H1 (cell line): ENCODE data around the gene POLR2L. TPM values are rescaled to one million over a fixed set of nuclear protein-coding genes. Genes with fewer than 3 reads are reported as not detected.

Source experiments
- CTCF ChIA-PET: fragments of 300-600 bp; sonication (Branson Sonifier 250); formaldehyde crosslinking; loops from one replicate; lab custom pipeline; 2021; ENCODE audit not compliant: partially characterized antibody; lab: Charles Lee
- POLR2A ChIA-PET: fragments of 300-600 bp; sonication (Branson Sonifier 250); formaldehyde crosslinking; loops from one replicate; lab custom pipeline; 2021; ENCODE audit warnings: inconsistent platforms; ENCODE audit not compliant: partially characterized antibody; lab: Charles Lee
- DNase-seq, 2 experiments: peaks; one replicate each; pipeline versions ENCODE4 v3.0.0 to v3.0.0-alpha.2; 2010 to 2022; ENCODE audit warnings: low spot score in 2 of 2, low read depth in 1 of 2, mixed read lengths in 1 of 2
- FAIRE-seq: peaks from 2 replicates; lab custom pipeline; 2011; peaks lifted over from hg19 to GRCh38; lab: Jason Lieb, UNC
- H2AFZ ChIP-seq: 2 replicates; pipeline ENCODE4 v1.8.1; 2012; ENCODE audit warnings: low read length, inconsistent platforms
- H2AK5ac ChIP-seq: 2 replicates; pipeline ENCODE4 v1.6.1; 2013; ENCODE audit warnings: low read depth, low read length
- H2BK120ac ChIP-seq: replicated peaks from 2 replicates; pipeline ENCODE3; 2013; ENCODE audit warnings: low read depth, low read length, inconsistent platforms
- H2BK12ac ChIP-seq: 2 replicates; pipeline ENCODE4 v1.6.1; 2013; ENCODE audit warnings: low read depth, low read length
- H2BK15ac ChIP-seq: 2 replicates; pipeline ENCODE4 v1.6.1; 2013; ENCODE audit warnings: low read length
- H2BK20ac ChIP-seq: 2 replicates; pipeline ENCODE4 v1.6.1; 2013; ENCODE audit warnings: low read length
- H2BK5ac ChIP-seq: 2 replicates; pipeline ENCODE4 v1.6.1; 2013; ENCODE audit warnings: low read depth, low read length
- H3K14ac ChIP-seq: 2 replicates; pipeline ENCODE4 v1.6.1; 2013; ENCODE audit warnings: inconsistent platforms; ENCODE audit not compliant: insufficient read length
- H3K18ac ChIP-seq: 2 replicates; pipeline ENCODE4 v1.6.1; 2013; ENCODE audit warnings: low read length; ENCODE audit errors: extremely low read depth
- H3K23ac ChIP-seq: 2 replicates; pipeline ENCODE4 v1.6.1; 2013; ENCODE audit warnings: inconsistent platforms; ENCODE audit not compliant: insufficient read length
- H3K23me2 ChIP-seq: 2 replicates; pipeline ENCODE4 v1.6.1; 2013; ENCODE audit warnings: low read depth, low read length
- H3K27ac ChIP-seq: 2 replicates; pipeline ENCODE4 v1.6.1; 2011; ENCODE audit warnings: low read depth, low read length, inconsistent platforms
- H3K27me3 ChIP-seq, 4 experiments: replicated peaks in 1 of 4; 1 replicate in 1 of 4; 2 replicates in 3 of 4; pipeline versions ENCODE4 v1.6.1 to v1.8.1; 2011 to 2013; ENCODE audit warnings: low read length in 3 of 4, mild to moderate bottlenecking in 3 of 4, inconsistent platforms in 2 of 4, mixed read lengths in 2 of 4, moderate library complexity in 1 of 4; ENCODE audit not compliant: control insufficient read depth in 3 of 4, insufficient read depth in 3 of 4; ENCODE audit errors: extremely low read depth in 1 of 4
- H3K36me3 ChIP-seq, 4 experiments: 2 replicates each; pipeline versions ENCODE4 v1.6.1 to v1.8.1; 2011 to 2013; ENCODE audit warnings: mild to moderate bottlenecking in 4 of 4, low read length in 3 of 4, moderate library complexity in 2 of 4, control low read depth in 1 of 4, inconsistent platforms in 1 of 4; ENCODE audit not compliant: insufficient read depth in 4 of 4, control insufficient read depth in 2 of 4
- H3K4ac ChIP-seq: replicated peaks from 2 replicates; pipeline ENCODE3; 2013; ENCODE audit warnings: low read length, low read depth, mixed read lengths, inconsistent platforms; ENCODE audit not compliant: insufficient read length
- H3K4me1 ChIP-seq, 4 experiments: replicated peaks in 1 of 4; 1 replicate in 1 of 4; 2 replicates in 3 of 4; pipeline versions ENCODE4 v1.6.1 to v1.8.1; 2011 to 2013; ENCODE audit warnings: low read length in 3 of 4, inconsistent platforms in 2 of 4, mixed read lengths in 1 of 4; ENCODE audit not compliant: insufficient read depth in 4 of 4, control insufficient read depth in 3 of 4
- H3K4me2 ChIP-seq, 2 experiments: 2 replicates each; pipeline versions ENCODE4 v1.6.1 to v1.8.1; 2011 to 2013; ENCODE audit warnings: low read depth in 2 of 2, low read length in 2 of 2, control low read depth in 1 of 2, inconsistent platforms in 1 of 2, mild to moderate bottlenecking in 1 of 2; ENCODE audit not compliant: insufficient read depth in 1 of 2
- H3K4me3 ChIP-seq, 4 experiments: fragments of 200-600, 300-600 bp in 1 of 4; sonication (generic), shearing (Covaris generic), sonication (Bioruptor Twin) in 1 of 4; 2 replicates each; pipeline versions ENCODE4 v1.5.1 to v1.8.1; 2011 to 2016; ENCODE audit warnings: low read length in 4 of 4, low read depth in 3 of 4, control low read depth in 2 of 4, inconsistent platforms in 2 of 4, mild to moderate bottlenecking in 2 of 4, mixed read lengths in 1 of 4, moderate library complexity in 1 of 4; ENCODE audit not compliant: insufficient read depth in 2 of 4; ENCODE audit errors: extremely low read depth in 1 of 4
- H3K56ac ChIP-seq: replicated peaks from 2 replicates; pipeline ENCODE3; 2013; ENCODE audit warnings: low read depth, mild to moderate bottlenecking, mixed read lengths, low read length, inconsistent platforms; ENCODE audit not compliant: insufficient read length
- H3K79me1 ChIP-seq: 2 replicates; pipeline ENCODE4 v1.6.1; 2013; ENCODE audit warnings: low read depth, low read length, control low read depth
- H3K79me2 ChIP-seq, 2 experiments: 2 replicates each; pipeline versions ENCODE4 v1.6.1 to v1.8.1; 2012 to 2013; ENCODE audit warnings: low read length in 2 of 2, mild to moderate bottlenecking in 2 of 2, inconsistent platforms in 1 of 2; ENCODE audit not compliant: insufficient read depth in 2 of 2, control insufficient read depth in 1 of 2
- H3K9ac ChIP-seq, 4 experiments: replicated peaks in 1 of 4; 1 replicate in 1 of 4; 2 replicates in 3 of 4; pipeline versions ENCODE4 v1.6.1 to v1.8.1; 2011 to 2013; ENCODE audit warnings: low read depth in 3 of 4, low read length in 3 of 4, control low read depth in 2 of 4, mild to moderate bottlenecking in 2 of 4, moderate library complexity in 2 of 4, inconsistent platforms in 1 of 4; ENCODE audit errors: extremely low read depth in 1 of 4
- H3K9me3 ChIP-seq, 2 experiments: 2 replicates each; pipeline versions ENCODE4 v1.6.1 to v1.8.1; 2012 to 2013; ENCODE audit warnings: mild to moderate bottlenecking in 2 of 2, moderate library complexity in 2 of 2, control low read depth in 1 of 2, inconsistent platforms in 1 of 2, low read depth in 1 of 2, low read length in 1 of 2, mixed read lengths in 1 of 2; ENCODE audit not compliant: insufficient read depth in 2 of 2
- H4K20me1 ChIP-seq, 2 experiments: replicated peaks in 1 of 2; 2 replicates each; pipeline versions ENCODE3 to v1.8.1; 2011 to 2013; ENCODE audit warnings: inconsistent platforms in 2 of 2, low read length in 2 of 2, mild to moderate bottlenecking in 1 of 2; ENCODE audit not compliant: insufficient read depth in 2 of 2, control insufficient read depth in 1 of 2
- H4K5ac ChIP-seq: 2 replicates; pipeline ENCODE4 v1.6.1; 2013; ENCODE audit warnings: low read length, low read depth, mixed read lengths, inconsistent platforms; ENCODE audit not compliant: insufficient read length
- H4K8ac ChIP-seq: 2 replicates; pipeline ENCODE4 v1.8.0; 2013; ENCODE audit warnings: mild to moderate bottlenecking, moderate library complexity, low read length, inconsistent platforms; ENCODE audit not compliant: insufficient read depth; ENCODE audit errors: extremely low read depth
- H4K91ac ChIP-seq: replicated peaks from 2 replicates; pipeline ENCODE3; 2013; ENCODE audit warnings: low read length, mixed read lengths, inconsistent platforms; ENCODE audit not compliant: insufficient read length
- BACH1 ChIP-seq: IDR thresholded peaks from 2 replicates; pipeline ENCODE4 v1.6.1; 2012; ENCODE audit warnings: low read length, improper control_type of control experiment
- CEBPB ChIP-seq: IDR thresholded peaks from 2 replicates; pipeline ENCODE4 v1.6.1; 2012; ENCODE audit warnings: low read depth, low read length
- EGR1 ChIP-seq: IDR thresholded peaks from 2 replicates; pipeline ENCODE4 v1.6.1; 2011; ENCODE audit warnings: low read depth, low read length, borderline replicate concordance
- HDAC2 ChIP-seq, 2 experiments: fragments of 300-600 bp in 1 of 2; sonication (generic) in 1 of 2; IDR thresholded peaks; 2 replicates each; pipeline ENCODE4 v1.6.1; 2011 to 2012; ENCODE audit warnings: low read depth in 2 of 2, low read length in 2 of 2, mild to moderate bottlenecking in 2 of 2, moderate library complexity in 2 of 2, borderline replicate concordance in 1 of 2, inconsistent platforms in 1 of 2
- KDM4A ChIP-seq: IDR thresholded peaks from one replicate; pipeline ENCODE4 v1.7.1; 2012; ENCODE audit warnings: low read depth, mild to moderate bottlenecking, moderate library complexity, low read length, inconsistent platforms; ENCODE audit not compliant: severe bottlenecking
- KDM5A ChIP-seq: fragments of 200-600 bp; IDR thresholded peaks from 2 replicates; pipeline ENCODE4 v1.7.1; 2012; ENCODE audit warnings: mild to moderate bottlenecking, low read length, inconsistent platforms, mixed read lengths
- PHF8 ChIP-seq: fragments of 200-600 bp; sonication (generic); conservative IDR thresholded peaks from 2 replicates; pipeline ENCODE4 v1.7.1; 2012; ENCODE audit warnings: low read depth, mild to moderate bottlenecking, inconsistent platforms, low read length, moderate library complexity
- RAD21 ChIP-seq, 2 experiments: IDR thresholded peaks in 1 of 2; conservative IDR thresholded peaks in 1 of 2; 2 replicates each; pipeline ENCODE4 v1.6.1; 2011; ENCODE audit warnings: low read depth in 2 of 2, low read length in 2 of 2, improper control_type of control experiment in 1 of 2, inconsistent platforms in 1 of 2, mild to moderate bottlenecking in 1 of 2, moderate library complexity in 1 of 2
- SAP30 ChIP-seq: fragments of 300-600 bp; sonication (generic); IDR thresholded peaks from 2 replicates; pipeline ENCODE4 v1.7.1; 2012; ENCODE audit warnings: low read length, moderate library complexity, mild to moderate bottlenecking, inconsistent platforms; ENCODE audit not compliant: insufficient read depth, insufficient replicate concordance
- SIX5 ChIP-seq: IDR thresholded peaks from 2 replicates; pipeline ENCODE4 v1.6.1; 2011; ENCODE audit warnings: mild to moderate bottlenecking, low read depth, low read length
- TBP ChIP-seq: IDR thresholded peaks from 2 replicates; pipeline ENCODE4 v1.6.1; 2011; ENCODE audit warnings: low read depth, low read length, improper control_type of control experiment
- WGBS, 2 experiments: shearing (Covaris generic) in 1 of 2; methylation state at CpG; one replicate each; pipeline versions ENCODE4 v1.1.6 to v1.1.7; 2013 to 2015; ENCODE audit warnings: low lambda C conversion rate in 2 of 2, mixed read lengths in 2 of 2, inconsistent platforms in 1 of 2, low coverage in 1 of 2, missing lambda C conversion rate in 1 of 2; ENCODE audit not compliant: insufficient replicate concordance in 2 of 2, insufficient coverage in 1 of 2, insufficient read length in 1 of 2; ENCODE audit errors: extremely low coverage in 1 of 2, missing lambda C conversion rate in 1 of 2; 5-methylcytosine and 5-hydroxymethylcytosine counted together
- polyA plus RNA-seq, 7 experiments: library from polyadenylated mRNA; depleted of rRNA in 3 of 7; stranded (reverse) in 5 of 7; unstranded in 2 of 7; fragments of >200 nt in 5 of 7; fragments of 200-250 nt in 2 of 7; gene quantifications; 1 replicate in 5 of 7; 2 replicates in 1 of 7; 4 replicates in 1 of 7; pipeline versions ENCODE4 v1.2.1 to v1.2.3, GENCODE V29; 2011 to 2013; ENCODE audit warnings: missing spikeins in 2 of 7, mixed read lengths in 2 of 7
- total RNA-seq: library from RNA; stranded (reverse); fragmentation: NEBNext Ultra II Directional; extraction: Animal tissue kit (Norgen Biotek cat#: 25700); gene quantifications from 2 replicates; pipeline ENCODE4 v1.2.1, GENCODE V29; 2021

POLR2L gene
- total and polyA plus RNA-seq, 2 of the 8 experiments (the other 6 are each of a cell fraction or from before 2014, with no cell fraction given) = 140 to 151 TPM

DNA sequence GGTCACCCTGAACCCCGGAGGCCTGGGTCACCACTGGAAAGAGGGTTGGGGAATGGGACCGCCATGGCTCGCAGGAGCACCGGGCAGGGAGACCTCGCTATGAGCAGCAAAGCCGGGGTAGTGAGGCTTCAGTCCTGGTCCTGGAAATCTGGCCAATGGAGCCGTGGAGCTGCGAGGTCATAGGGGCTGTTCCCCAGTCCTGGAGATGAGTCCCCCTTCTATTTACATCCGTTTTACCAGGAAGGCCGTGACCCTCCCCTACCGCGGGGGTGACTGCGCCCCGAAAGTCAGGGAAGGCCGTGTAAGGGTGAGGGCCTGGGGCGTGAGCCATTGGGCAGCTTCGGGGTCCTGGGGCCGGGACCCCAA, 37.7 kb downstream of the POLR2L start:
- Histone ChIP-seq H3K4me2 (peak overlapping the region; percentile 67 to 83), H3K23me2 (peaks cover 13% of the 10 kb centered on the region; the same call in 1 of the 2 replicates), H3K9ac (no peak overlapping the region; a peak in 1 of 7 replicates), H4K8ac (peak overlapping the region; percentile 76), H2AK5ac (no peak overlapping the region), H2BK20ac (no peak overlapping the region), H2BK120ac (peak overlapping the region; percentile 18), H3K56ac (no peak overlapping the region), H2BK12ac (peak overlapping the region; percentile 35; the same call in 1 of the 2 replicates), H4K20me1 (peaks cover 0 to 7% of the 10 kb centered on the region in 2 experiments), H3K9me3 (no peaks in the 10 kb centered on the region), H2BK5ac (peak overlapping the region; percentile 67; the same call in 1 of the 2 replicates), H3K4me3 (peak overlapping the region; percentile 28 to 71 (median 47)), H3K36me3 (peaks cover under 1 to 25% (median 6%) of the 10 kb centered on the region in 4 experiments; a peak in 5 of 8 replicates), H2AFZ (no peak overlapping the region), H3K27me3 (no peaks in the 10 kb centered on the region; a peak in 1 of 7 replicates), H3K4me1 (peaks cover 0 to 8% (median 7%) of the 10 kb centered on the region in 4 experiments; a peak in 5 of 7 replicates), H3K23ac (no peak overlapping the region), H2BK15ac (no peak overlapping the region), H3K4ac (no peak overlapping the region), H4K5ac (peak overlapping the region; percentile 2), H4K91ac (no peak overlapping the region), H3K27ac (no peak overlapping the region), H3K79me2 (peaks cover 0 to 7% of the 10 kb centered on the region in 2 experiments; a peak in 1 of 4 replicates), H3K79me1 (peaks cover 2% of the 10 kb centered on the region; the same call in 1 of the 2 replicates), H3K14ac (no peak overlapping the region), H3K18ac (peak overlapping the region; percentile 78; the same call in 1 of the 2 replicates)
- 42% methylated on average over 18 of the region's 18 CpGs; no CpG with 5 or more reads in 1 of the 2 experiments for WGBS, 2 experiments
- FAIRE-seq (no peak), DNase-seq (no peak)
- POLR2A ChIA-PET = interaction anchor here (0.9 to 53.0 kb wide), 11 partner anchors 8 to 166 kb away, joined by 3 to 1917 read pairs (median 5); partner anchors contain the start of genes CD151, CEND1, CRACR2B and PNPLA2
- CTCF ChIA-PET = interaction anchor here (1.1 to 2.7 kb wide), 2 partner anchors 12 to 43 kb away, joined by 3 to 7 read pairs; no protein-coding TSS in a partner anchor
- TF ChIP-seq HDAC2 (IDR thresholded peaks at IDR 0.05; ENCODE audit: borderline replicate concordance in 1 of 2, low read depth in 2 of 2, low read length in 2 of 2) (no peak), SIX5 (no peak), RAD21 (IDR thresholded peaks at IDR 0.05 in 1 of 2, conservative IDR thresholded peaks at IDR 0.05 in 1 of 2; ENCODE audit: low read depth in 2 of 2, low read length in 2 of 2) (no peak), CEBPB (no peak), BACH1 (no peak), EGR1 (no peak), KDM5A (no peak), SAP30 (no peak), TBP (no peak), PHF8 (no peak), KDM4A (no peak)
